Measurements from ENCODE around the gene PALLD. TPM values are rescaled to one million over a fixed set of nuclear protein-coding genes. Genes with fewer than 3 reads are reported as not detected.
A peak's percentile ranks its signal among the peaks of the same experiment; 100 is the strongest.

The PALLD gene
- total RNA-seq, 4 donors from 2014 or later, result 1,903 to 3,507 (median 2,130) TPM

GRCh38 chr4:168490711-168491110 is 6.1 kb upstream of the PALLD start:
- intact Hi-C loops (cut with DNase I), result no loop called here
- 93% methylated on average over 2 of the region's 2 CpGs for WGBS
- DNase-seq (ENCODE audit: extremely low spot score), result no peak
- H3K9me3 ChIP-seq, result no peaks in the 10 kb centered on the region
- H3K4me3 ChIP-seq, result no peak overlapping the region
- no peak overlapping the region for H3K27ac ChIP-seq (replicated peaks in 1 of 4)
- no peak for TF ChIP-seq POLR2A (IDR thresholded peaks at IDR 0.05; ENCODE audit: low read depth)
- TF ChIP-seq POLR2AphosphoS5 (IDR thresholded peaks at IDR 0.05), result no peak
- TF ChIP-seq EP300 (IDR thresholded peaks at IDR 0.05), result no peak
- no peak for TF ChIP-seq CTCF (IDR thresholded peaks at IDR 0.05)
- H3K4me1 ChIP-seq, result peaks cover 0 to 6% (median 0%) of the 10 kb centered on the region in 4 donors
- H3K27me3 ChIP-seq, result no peaks in the 10 kb centered on the region
- no peaks in the 10 kb centered on the region for H3K36me3 ChIP-seq

- DNase-seq (ENCODE audit: extremely low spot score), result no peak
- Histone ChIP-seq H3K27me3 (no peaks in the 10 kb centered on the region), H3K4me1 (peaks cover 0 to 6% (median 0%) of the 10 kb centered on the region in 4 donors), H3K4me3 (no peak overlapping the region), H3K36me3 (no peaks in the 10 kb centered on the region), H3K27ac (replicated peaks in 1 of 4) (no peak overlapping the region), H3K9me3 (no peaks in the 10 kb centered on the region)
- no peak for TF ChIP-seq POLR2AphosphoS5 (IDR thresholded peaks at IDR 0.05)
- no peak for TF ChIP-seq POLR2A (IDR thresholded peaks at IDR 0.05; ENCODE audit: low read depth)
- TF ChIP-seq CTCF (IDR thresholded peaks at IDR 0.05), result no peak
- no peak for TF ChIP-seq EP300 (IDR thresholded peaks at IDR 0.05)
- WGBS, result 95% methylated on average over 2 of the region's 2 CpGs
- intact Hi-C loops (cut with DNase I), result no loop called here
These were observed 5.3 kb upstream of the PALLD start for GRCh38 chr4:168491563-168491962.

GRCh38 chr4:168498251-168498650 is 1.4 kb downstream of the PALLD start:
- intact Hi-C loops (cut with DNase I), result no loop called here
- H3K9me3 ChIP-seq, result no peaks in the 10 kb centered on the region
- no peak for DNase-seq (ENCODE audit: extremely low spot score)
- H3K4me1 ChIP-seq, result no peaks in the 10 kb centered on the region
- H3K4me3 ChIP-seq, result no peak overlapping the region
- H3K27me3 ChIP-seq, result no peaks in the 10 kb centered on the region
- H3K27ac ChIP-seq (replicated peaks in 1 of 4), result no peak overlapping the region
- no peaks in the 10 kb centered on the region for H3K36me3 ChIP-seq
- no peak for TF ChIP-seq CTCF (IDR thresholded peaks at IDR 0.05)
- TF ChIP-seq POLR2A (IDR thresholded peaks at IDR 0.05; ENCODE audit: low read depth), result no peak
- no peak for TF ChIP-seq EP300 (IDR thresholded peaks at IDR 0.05)
- no peak for TF ChIP-seq POLR2AphosphoS5 (IDR thresholded peaks at IDR 0.05)

- Histone ChIP-seq H3K27ac (replicated peaks in 1 of 4) (no peak overlapping the region), H3K27me3 (no peaks in the 10 kb centered on the region), H3K36me3 (no peaks in the 10 kb centered on the region), H3K9me3 (no peaks in the 10 kb centered on the region), H3K4me3 (no peak overlapping the region), H3K4me1 (peaks cover 0 to 9% (median 0%) of the 10 kb centered on the region in 4 donors)
- intact Hi-C loops (cut with DNase I), result no loop called here
- peak; percentile 4 for DNase-seq (ENCODE audit: extremely low spot score)
- no peak for TF ChIP-seq POLR2AphosphoS5 (IDR thresholded peaks at IDR 0.05)
- no peak for TF ChIP-seq EP300 (IDR thresholded peaks at IDR 0.05)
- no peak for TF ChIP-seq CTCF (IDR thresholded peaks at IDR 0.05)
- no peak for TF ChIP-seq POLR2A (IDR thresholded peaks at IDR 0.05; ENCODE audit: low read depth)
These were observed 2.4 kb downstream of the PALLD start for GRCh38 chr4:168499241-168499640.

- peaks cover 0 to 9% (median 2%) of the 10 kb centered on the region in 4 donors for H3K4me1 ChIP-seq
- no peaks in the 10 kb centered on the region for H3K9me3 ChIP-seq
- no peak overlapping the region for H3K4me3 ChIP-seq
- H3K27me3 ChIP-seq, result no peaks in the 10 kb centered on the region
- no peak for DNase-seq (ENCODE audit: extremely low spot score)
- TF ChIP-seq CTCF (IDR thresholded peaks at IDR 0.05), result no peak
- TF ChIP-seq POLR2AphosphoS5 (IDR thresholded peaks at IDR 0.05), result no peak
- TF ChIP-seq EP300 (IDR thresholded peaks at IDR 0.05), result no peak
- no peak for TF ChIP-seq POLR2A (IDR thresholded peaks at IDR 0.05; ENCODE audit: low read depth)
- intact Hi-C loops (cut with DNase I), result no loop called here
- H3K36me3 ChIP-seq, result no peaks in the 10 kb centered on the region
- WGBS, result 97% methylated on average over 3 of the region's 3 CpGs
- H3K27ac ChIP-seq (replicated peaks in 1 of 4), result no peak overlapping the region
These were observed 4.6 kb downstream of the PALLD start for GRCh38 chr4:168501407-168501806.
